Kidney (tissue), 14 donors: ENCODE measurements around the gene EXOSC2. TPM values are rescaled to one million over a fixed set of nuclear protein-coding genes. Genes with fewer than 3 reads are reported as not detected.

Experiments used
- DNase-seq, 5 donors: peaks; one replicate each; pipeline ENCODE4 v3.0.0-alpha.2; 2013 to 2020
- FAIRE-seq: peaks from 2 replicates; lab custom pipeline; 2012; peaks lifted over from hg19 to GRCh38; lab: Jason Lieb, UNC
- H3K27ac ChIP-seq, 2 donors: one replicate each; pipeline ENCODE4 v1.7.0; 2013; ENCODE audit warnings: low read depth in 2 of 2, low read length in 2 of 2, inconsistent platforms in 1 of 2
- H3K27me3 ChIP-seq: one replicate; pipeline ENCODE4 v1.7.1; 2013; ENCODE audit warnings: low read length, inconsistent platforms; ENCODE audit not compliant: control insufficient read depth, insufficient read depth
- H3K36me3 ChIP-seq, 3 donors: one replicate each; pipeline versions ENCODE4 v1.7.0 to v1.7.1; 2013; ENCODE audit warnings: low read length in 3 of 3, control low read depth in 1 of 3, inconsistent platforms in 1 of 3; ENCODE audit not compliant: insufficient read depth in 3 of 3, control insufficient read depth in 2 of 3
- H3K4me1 ChIP-seq, 3 donors: one replicate each; pipeline versions ENCODE4 v1.7.0 to v1.7.1; 2013; ENCODE audit warnings: low read length in 3 of 3, inconsistent platforms in 1 of 3, low read depth in 1 of 3; ENCODE audit not compliant: control insufficient read depth in 2 of 3, insufficient read depth in 2 of 3
- H3K4me3 ChIP-seq, 3 donors: one replicate each; pipeline versions ENCODE4 v1.7.0 to v1.8.1; 2013; ENCODE audit warnings: low read length in 3 of 3, control low read depth in 1 of 3, inconsistent platforms in 1 of 3
- H3K9ac ChIP-seq, 3 donors: one replicate each; pipeline versions ENCODE4 v1.7.0 to v1.7.1; 2013; ENCODE audit warnings: low read length in 3 of 3, control low read depth in 1 of 3, inconsistent platforms in 1 of 3
- H3K9me3 ChIP-seq, 3 donors: one replicate each; pipeline versions ENCODE4 v1.7.0 to v1.7.1; 2013; ENCODE audit warnings: low read length in 3 of 3, control low read depth in 1 of 3, inconsistent platforms in 1 of 3; ENCODE audit not compliant: control insufficient read depth in 2 of 3, insufficient read depth in 1 of 3
- intact Hi-C: fragments of 100-400 bp; cut with DNase I; formaldehyde crosslinking; loops from one replicate; pipeline ENCODE4 v1.11.1; 2022
- polyA plus RNA-seq: library from polyadenylated mRNA; stranded (reverse); fragments of 350-450 nt; fragmentation: Illumina TruSeq; extraction: RNeasy Lipid Tissue Mini Kit (QIAGEN cat#74804); gene quantifications from one replicate; pipeline ENCODE4 v1.2.3, GENCODE V29; 2014; ENCODE audit warnings: low read depth, low replicate concordance; ENCODE audit not compliant: insufficient read depth
- total RNA-seq: library from RNA; stranded (reverse); fragmentation: NEBNext Ultra II Directional; extraction: Animal tissue kit (Norgen Biotek cat#: 25700); gene quantifications from one replicate; pipeline ENCODE4 v1.2.1, GENCODE V29; 2021
- TF ChIP-seq, protein P1 (sequence below): IDR thresholded peaks from 3 replicates; pipeline ENCODE4 v1.5.1; 2012; ENCODE audit warnings: mild to moderate bottlenecking, moderate library complexity, borderline replicate concordance; ENCODE audit not compliant: insufficient read depth; ENCODE audit errors: extremely low read depth
- donor health status: control.
- donor health status: control.
- donor health status: control.
- donor health status: control.
- donor health status: control.
- donor health status: DM: yes; HTN: yes; CAD: no.
- donor health status: Normal renal cell carcinoma (clear cell type).

Gene EXOSC2
- total and polyA plus RNA-seq, 2 donors from 2014 or later = 13.0 to 26.4 TPM

DNA sequence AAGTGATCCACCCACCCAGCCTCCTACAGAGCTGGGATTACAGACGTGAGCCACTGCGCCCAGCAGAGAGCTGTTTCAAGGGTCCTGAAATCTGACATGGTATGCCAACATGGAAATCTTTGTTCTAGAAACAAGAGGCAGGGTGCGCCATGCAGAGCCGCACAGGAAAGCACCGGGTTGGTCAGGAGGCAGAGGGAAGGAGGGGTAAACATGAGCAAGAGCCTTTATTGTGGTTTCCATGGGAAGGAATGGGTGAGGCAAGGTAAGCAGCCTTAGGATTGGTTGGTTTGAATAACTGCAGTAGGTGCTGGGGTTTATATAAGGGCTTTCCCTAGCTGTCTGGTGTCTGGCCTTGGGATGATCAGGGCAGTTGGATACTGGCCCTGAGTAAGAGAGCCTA lies 5.5 kb upstream of the EXOSC2 start:
- Histone ChIP-seq H3K36me3 (no peaks in the 10 kb centered on the region), H3K27me3 (no peaks in the 10 kb centered on the region)
- TF ChIP-seq, protein P1, sequence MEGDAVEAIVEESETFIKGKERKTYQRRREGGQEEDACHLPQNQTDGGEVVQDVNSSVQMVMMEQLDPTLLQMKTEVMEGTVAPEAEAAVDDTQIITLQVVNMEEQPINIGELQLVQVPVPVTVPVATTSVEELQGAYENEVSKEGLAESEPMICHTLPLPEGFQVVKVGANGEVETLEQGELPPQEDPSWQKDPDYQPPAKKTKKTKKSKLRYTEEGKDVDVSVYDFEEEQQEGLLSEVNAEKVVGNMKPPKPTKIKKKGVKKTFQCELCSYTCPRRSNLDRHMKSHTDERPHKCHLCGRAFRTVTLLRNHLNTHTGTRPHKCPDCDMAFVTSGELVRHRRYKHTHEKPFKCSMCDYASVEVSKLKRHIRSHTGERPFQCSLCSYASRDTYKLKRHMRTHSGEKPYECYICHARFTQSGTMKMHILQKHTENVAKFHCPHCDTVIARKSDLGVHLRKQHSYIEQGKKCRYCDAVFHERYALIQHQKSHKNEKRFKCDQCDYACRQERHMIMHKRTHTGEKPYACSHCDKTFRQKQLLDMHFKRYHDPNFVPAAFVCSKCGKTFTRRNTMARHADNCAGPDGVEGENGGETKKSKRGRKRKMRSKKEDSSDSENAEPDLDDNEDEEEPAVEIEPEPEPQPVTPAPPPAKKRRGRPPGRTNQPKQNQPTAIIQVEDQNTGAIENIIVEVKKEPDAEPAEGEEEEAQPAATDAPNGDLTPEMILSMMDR = no peak

DNA sequence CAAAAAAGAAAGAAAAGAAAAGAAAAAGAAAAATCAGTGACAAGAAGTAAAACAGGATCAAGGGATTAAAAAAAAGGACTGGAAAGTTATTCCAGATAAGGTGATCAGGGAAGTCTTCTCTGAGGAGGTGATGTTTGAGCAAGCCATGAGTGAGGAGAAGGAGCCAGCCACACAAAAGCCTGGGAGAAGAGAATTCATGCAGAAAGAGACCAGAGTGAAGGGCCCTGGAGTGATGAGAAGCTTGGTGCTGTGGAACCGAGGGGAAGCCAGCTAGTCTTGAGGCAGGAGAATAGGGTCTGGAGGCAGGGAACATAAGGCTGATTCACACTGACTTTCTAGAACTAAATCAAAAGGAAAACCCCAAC lies 4.0 kb upstream of the EXOSC2 start:
- TF ChIP-seq, protein P1 = no peak
- DNase-seq (no peak), FAIRE-seq (no peak)
- Histone ChIP-seq H3K27me3 (no peaks in the 10 kb centered on the region), H3K4me3 (peak overlapping the region in 2 of 3 donors; percentile 21 to 40), H3K4me1 (peaks cover 0 to 10% (median 4%) of the 10 kb centered on the region in 3 donors), H3K27ac (no peak overlapping the region), H3K36me3 (no peaks in the 10 kb centered on the region), H3K9ac (no peak overlapping the region), H3K9me3 (no peaks in the 10 kb centered on the region)
- intact Hi-C loops = no loop called here

More for the DNA sequence above, 5.5 kb upstream of the EXOSC2 start:
- FAIRE-seq (no peak), DNase-seq (no peak)
- Histone ChIP-seq H3K4me1 (peaks cover 0 to 5% (median 4%) of the 10 kb centered on the region in 3 donors), H3K9ac (no peak overlapping the region), H3K9me3 (no peaks in the 10 kb centered on the region), H3K4me3 (no peak overlapping the region), H3K27ac (no peak overlapping the region)
- intact Hi-C loops = no loop called here

DNA sequence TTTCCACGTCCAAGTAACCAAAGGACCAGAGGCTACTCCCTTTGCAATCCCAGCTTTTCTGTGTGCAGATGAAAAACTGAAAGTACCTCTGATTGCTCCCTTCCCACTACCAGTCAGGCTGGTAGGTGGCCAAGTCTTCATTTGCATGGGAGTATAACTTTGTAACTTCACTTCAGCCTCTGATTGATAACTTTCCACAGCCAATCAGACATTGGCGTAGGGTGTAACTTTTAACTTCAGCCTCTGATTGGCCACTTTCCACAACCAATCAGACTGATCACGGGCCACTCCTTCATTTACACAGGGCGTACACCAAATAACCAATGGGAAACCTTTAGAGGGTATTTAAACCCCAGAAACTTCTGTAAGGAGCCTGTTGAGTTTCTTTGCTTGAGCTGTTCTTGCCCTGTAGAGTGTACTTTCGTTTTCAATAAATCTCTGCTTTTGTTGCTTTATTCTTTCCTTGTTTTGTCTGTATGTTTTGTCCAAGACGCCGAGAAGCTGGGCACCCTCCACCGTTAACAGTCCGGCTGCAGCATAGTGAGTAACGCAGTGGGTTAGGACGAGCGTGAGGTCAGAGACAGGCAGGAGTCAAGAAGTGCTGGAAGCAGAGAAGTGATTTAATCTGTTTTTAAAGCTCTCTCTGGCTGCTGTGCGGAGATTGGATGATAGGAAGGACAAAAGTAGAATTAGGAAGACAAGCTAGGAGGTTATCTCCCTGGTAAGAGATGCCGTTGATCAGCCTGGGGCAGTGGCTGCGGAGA lies 3.5 kb upstream of the EXOSC2 start:
- TF ChIP-seq, protein P1 = no peak
- H3K27ac ChIP-seq = peak overlapping the region in 1 of 2 donors; percentile 57
- H3K27me3 ChIP-seq = no peaks in the 10 kb centered on the region
- no peaks in the 10 kb centered on the region for H3K9me3 ChIP-seq
- FAIRE-seq (peak; percentile 74), DNase-seq (peak in 3 of 5 donors; percentile 46 to 93 (median 72))
- peak overlapping the region; percentile 37 to 72 (median 59) for H3K4me3 ChIP-seq
- peaks cover 0 to 10% (median 4%) of the 10 kb centered on the region in 3 donors for H3K4me1 ChIP-seq
- peak overlapping the region in 2 of 3 donors; percentile 12 to 28 for H3K9ac ChIP-seq
- H3K36me3 ChIP-seq = no peaks in the 10 kb centered on the region
- intact Hi-C loops = no loop called here
